Activated CD8-positive, alpha-beta memory T cell treated with anti-CD3 and anti-CD28 coated beads for 48 hours (primary cell): Measurements from ENCODE around the gene ERGIC3.

Experiments used
- DNase-seq, 3 experiments: peaks; one replicate each; pipeline ENCODE4 v3.0.0-alpha.2; 2020; ENCODE audit warnings: low read depth in 2 of 3, low spot score in 2 of 3

Gene ERGIC3

DNA sequence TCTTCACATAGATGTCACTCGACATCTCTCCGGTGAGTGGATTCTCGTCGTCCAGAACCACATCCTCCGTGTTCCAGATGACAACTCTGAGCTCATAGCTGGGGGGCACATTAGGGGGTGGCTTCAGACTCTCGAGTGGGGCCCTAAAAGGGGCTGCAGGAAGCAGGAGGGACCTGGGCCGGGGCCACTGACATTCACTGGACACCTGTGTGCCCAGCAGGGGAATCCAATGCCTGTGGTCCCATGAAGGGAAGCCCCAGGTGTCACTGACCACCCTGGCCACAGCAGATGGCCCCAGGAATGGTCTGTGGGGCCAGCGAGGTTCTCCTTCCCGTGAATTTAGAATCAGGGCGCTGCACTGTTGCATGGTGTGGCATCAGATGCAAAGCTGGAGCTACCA is 18.7 kb downstream of the ERGIC3 start:
- DNase-seq: no peak

GRCh38 chr20:35561268-35561667 is 19.4 kb downstream of the ERGIC3 start:
- DNase-seq: no peak

DNA sequence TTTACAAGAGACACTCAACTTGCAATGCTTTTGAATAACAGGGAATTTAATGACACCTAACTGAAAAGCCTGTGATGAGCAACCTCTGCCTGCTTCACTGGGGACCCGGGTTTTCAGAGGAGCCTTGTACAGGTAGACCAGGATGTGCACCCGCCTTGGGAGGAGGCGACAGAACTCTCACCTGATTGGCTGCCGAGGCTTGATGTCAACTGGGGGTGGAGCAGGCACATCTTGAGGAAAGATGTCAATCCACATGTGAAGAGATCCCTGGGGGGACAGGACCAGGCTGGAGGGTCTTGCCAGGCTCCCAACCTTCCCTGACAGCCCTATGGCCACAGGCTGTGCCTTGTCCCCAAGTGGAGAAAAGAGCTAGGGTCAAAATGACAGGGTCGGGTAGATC is 19.8 kb downstream of the ERGIC3 start:
- DNase-seq: no peak

GRCh38 chr20:35562541-35563110 is 20.7 kb downstream of the ERGIC3 start:
- DNase-seq: no peak

DNA sequence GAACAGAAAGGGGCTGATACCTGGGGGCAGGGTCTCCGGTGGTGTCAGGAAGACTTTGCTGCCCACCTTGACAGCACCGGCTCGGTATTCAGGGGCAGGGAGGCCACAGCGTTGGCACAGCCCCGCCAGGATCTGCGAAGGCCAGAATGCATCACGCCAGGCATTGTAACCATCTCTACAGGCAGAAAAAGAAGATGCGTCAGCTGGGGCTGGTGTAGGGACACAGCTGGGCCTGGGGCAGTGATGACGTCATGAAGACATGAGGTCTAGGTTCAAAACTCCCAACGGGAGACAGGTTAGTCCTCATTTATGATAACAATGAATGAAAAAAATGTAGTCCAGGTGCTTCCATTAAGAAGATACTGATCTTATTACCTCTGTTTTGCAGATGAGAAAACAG is 22.0 kb downstream of the ERGIC3 start:
- DNase-seq: no peak

GRCh38 chr20:35564905-35565304 is 23.0 kb downstream of the ERGIC3 start:
- DNase-seq: no peak

GRCh38 chr20:35568645-35569044 is 26.8 kb downstream of the ERGIC3 start:
- DNase-seq: no peak

DNA sequence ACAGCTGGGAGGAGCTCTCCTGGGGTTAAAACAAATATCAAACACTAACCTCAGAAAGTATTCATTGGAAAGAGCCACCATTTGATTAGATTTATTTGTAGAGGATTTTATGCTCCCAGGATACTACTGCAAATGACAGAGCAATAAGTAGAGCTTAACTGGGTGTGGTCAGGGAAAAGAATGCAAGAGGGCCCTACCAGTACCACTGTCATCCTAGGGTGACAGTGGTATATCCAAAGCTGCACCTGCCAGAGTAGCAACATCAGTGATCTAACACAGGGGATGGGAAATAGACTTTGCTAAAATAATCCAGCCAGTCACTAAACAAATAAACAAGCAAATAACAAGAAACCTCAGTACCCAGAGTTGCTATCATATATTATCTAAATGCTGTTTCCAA is 29.7 kb downstream of the ERGIC3 start:
- DNase-seq: no peak

- DNase-seq: no peak
These were observed 31.0 kb downstream of the ERGIC3 start for GRCh38 chr20:35572838-35573237.

- DNase-seq: no peak
These were observed 34.1 kb downstream of the ERGIC3 start for GRCh38 chr20:35575958-35576357.

DNA sequence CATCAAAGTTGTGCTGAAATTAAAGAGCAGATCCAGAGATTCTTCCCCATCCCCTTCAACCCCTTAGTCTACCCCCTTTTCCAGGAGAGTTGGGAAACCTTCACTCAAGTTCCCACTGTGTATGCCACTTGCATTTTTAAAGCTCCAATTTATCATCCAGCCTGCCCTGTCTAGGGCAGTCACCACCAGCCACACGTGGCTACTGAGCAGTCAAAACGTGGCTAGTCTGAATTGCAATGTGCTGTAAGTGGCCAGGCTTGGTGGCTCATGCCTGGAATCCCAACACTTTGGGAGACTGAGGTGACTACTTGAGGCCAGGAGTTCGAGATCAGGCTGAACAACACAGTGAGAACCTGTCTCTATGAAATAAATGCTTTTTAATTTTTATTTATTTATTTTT is 34.9 kb downstream of the ERGIC3 start:
- DNase-seq: no peak

- no peak for DNase-seq
These were observed 36.6 kb downstream of the ERGIC3 start for GRCh38 chr20:35578469-35578868.

GRCh38 chr20:35579196-35579595 is 37.3 kb downstream of the ERGIC3 start:
- DNase-seq: no peak

- DNase-seq: no peak
These were observed 40.3 kb downstream of the ERGIC3 start for GRCh38 chr20:35582131-35582530.

GRCh38 chr20:35582741-35583404 is 41.0 kb downstream of the ERGIC3 start:
- DNase-seq: no peak

DNA sequence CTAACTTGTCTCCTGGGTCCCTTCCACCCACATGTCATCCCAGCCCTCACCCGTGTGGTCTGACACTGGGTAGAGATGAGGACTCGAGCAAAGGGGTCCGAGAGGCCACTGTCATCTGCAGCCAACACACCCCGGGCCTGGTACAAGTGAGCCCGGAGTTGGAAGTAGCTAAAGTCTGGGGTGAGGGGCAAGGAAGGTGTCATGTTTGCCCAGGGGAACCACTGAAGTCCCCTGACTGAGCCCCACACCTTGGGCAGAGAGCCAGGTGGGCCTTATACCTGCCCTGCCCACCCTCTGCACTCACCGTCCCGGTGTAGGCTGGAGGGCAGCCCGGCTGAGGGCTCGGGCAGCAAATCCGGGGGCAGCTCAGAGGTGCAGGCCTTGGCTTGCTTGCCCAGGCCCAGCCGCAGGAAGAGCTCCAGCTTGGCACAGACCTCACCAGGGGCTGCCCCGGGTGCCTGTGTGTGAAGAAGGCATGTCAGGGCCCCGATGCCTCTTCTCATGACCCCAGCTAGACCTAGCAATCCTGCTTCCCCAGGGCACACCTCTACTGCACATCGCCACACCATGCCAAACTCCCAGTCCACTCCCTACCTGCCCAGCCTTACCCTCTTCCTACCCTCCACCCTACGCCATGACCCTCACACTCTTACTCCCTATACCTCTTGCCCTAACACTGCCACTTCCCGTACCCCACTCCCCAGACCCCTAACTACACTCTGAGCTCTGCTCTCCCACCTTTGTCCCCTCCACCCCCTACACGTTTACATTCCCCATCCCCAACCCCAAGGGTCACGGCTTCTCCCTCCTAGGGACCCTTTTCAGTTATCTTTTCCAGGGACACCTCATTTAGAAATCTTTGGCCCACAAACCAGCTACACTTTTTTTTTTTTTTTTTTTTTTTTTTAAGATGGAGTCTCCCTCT is 42.0 kb downstream of the ERGIC3 start:
- no peak for DNase-seq

DNA sequence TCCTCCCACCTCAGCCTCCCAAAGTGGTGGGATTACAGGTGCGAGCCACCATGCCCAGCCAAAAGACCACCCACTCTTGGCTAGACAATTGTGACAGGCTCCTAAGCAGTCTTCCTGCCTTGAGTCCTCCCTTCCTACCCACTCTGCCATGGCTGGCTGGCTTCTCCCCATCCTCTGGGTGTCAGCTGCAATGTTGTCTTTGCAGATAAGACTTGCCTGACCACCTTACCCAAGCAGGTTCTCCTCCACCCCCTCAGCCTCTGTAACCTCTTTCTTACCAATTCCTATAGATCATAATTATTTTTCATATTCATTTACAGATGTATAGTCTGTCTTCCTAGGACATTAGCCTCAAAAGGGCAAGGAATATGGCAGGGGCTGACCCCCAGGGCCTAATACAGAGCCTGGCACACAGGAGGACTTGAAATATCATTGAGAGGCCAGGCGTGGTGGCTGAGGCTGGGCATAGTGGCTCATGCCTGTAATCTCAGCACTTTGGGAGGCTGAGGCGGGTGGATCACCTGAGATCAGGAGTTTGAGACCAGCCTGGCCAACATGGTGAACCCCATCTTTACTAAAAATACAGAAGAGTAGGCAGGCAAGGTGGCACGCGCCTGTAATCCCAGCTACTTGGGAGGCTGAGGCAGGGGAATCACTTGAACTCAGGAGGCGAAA is 45.0 kb downstream of the ERGIC3 start:
- DNase-seq: no peak

- DNase-seq: no peak
These were observed 45.6 kb downstream of the ERGIC3 start for GRCh38 chr20:35587436-35587835.

GRCh38 chr20:35588397-35588796 is 46.5 kb downstream of the ERGIC3 start:
- no peak for DNase-seq

DNA sequence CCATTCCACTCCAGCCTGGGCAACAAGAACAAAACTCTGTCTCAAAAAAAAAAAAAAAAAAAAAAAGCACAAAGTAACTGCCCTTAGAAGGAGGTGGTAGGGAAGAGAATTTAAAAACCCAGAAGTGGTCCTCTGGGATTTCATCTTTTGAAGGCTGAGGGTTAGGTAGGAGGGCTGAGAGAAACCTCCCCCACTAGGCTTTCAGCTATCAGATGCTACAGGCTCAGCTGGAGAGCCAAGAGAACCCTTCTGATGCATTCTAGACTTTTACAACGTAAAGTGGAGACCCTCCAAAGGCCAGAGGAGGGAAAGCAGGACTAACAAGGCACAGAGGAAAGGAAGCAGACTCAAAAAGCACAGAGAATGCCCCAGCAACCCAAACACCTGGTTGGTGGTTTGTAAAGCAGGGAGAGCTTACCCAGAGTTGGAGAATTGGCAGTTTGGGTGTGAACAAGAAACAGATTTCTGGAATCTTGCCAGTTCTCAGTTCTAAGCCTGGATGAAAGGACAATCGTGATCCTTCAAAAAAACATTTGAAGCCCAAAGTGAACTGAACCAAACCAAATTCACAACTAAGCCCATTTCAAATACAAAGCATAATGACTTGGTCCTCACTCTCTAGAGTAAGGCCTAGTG is 50.6 kb downstream of the ERGIC3 start:
- DNase-seq: no peak

- no peak for DNase-seq
These were observed 53.6 kb downstream of the ERGIC3 start for GRCh38 chr20:35595456-35595855.
